Measurements from ENCODE around the gene WDR74.

- no peak for TF ChIP-seq SUZ12 (IDR thresholded peaks at IDR 0.05; ENCODE audit: extremely low read depth, insufficient read depth, insufficient read length)
- TF ChIP-seq YY1 (IDR thresholded peaks at IDR 0.05; ENCODE audit: insufficient read depth, insufficient read length): no peak
Measured at GRCh38 chr11:62882788-62883501, 43.6 kb upstream of the WDR74 start.
